GM19023 (cell line): ENCODE measurements around the gene TMEM126B.
"Not testable (repeated sequence)": the region's sequence is repeated elsewhere in the genome, so short reads cannot be mapped to it uniquely, and the experiment has no call there.

ENCODE experiments used
- ATAC-seq: cut with Tn5 transposase; IDR thresholded peaks from one replicate; pipeline ENCODE4 v1.9.1; 2021; ENCODE audit warnings: mild to moderate bottlenecking, moderate library complexity; ENCODE audit not compliant: unreplicated experiment

TMEM126B gene

DNA sequence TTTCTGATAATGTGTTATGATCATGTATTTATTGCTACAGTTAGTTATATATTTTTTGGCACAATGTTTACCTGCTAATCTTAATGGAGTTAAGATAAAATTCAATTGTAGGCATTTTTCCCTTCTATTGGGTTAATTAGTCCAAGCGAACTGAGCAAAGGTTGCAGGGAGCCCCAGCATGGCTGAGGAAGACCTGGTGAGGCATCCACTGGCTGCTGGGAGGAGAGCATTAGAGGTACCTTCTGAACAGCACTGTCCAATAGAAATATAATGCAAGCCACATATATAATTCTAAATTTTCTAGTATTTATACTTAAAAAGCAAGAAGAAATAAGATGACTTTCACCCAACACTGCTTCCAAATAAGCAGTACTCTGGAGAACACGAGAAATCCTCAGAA lies 18.7 kb downstream of the TMEM126B start:
- no peak for ATAC-seq

DNA sequence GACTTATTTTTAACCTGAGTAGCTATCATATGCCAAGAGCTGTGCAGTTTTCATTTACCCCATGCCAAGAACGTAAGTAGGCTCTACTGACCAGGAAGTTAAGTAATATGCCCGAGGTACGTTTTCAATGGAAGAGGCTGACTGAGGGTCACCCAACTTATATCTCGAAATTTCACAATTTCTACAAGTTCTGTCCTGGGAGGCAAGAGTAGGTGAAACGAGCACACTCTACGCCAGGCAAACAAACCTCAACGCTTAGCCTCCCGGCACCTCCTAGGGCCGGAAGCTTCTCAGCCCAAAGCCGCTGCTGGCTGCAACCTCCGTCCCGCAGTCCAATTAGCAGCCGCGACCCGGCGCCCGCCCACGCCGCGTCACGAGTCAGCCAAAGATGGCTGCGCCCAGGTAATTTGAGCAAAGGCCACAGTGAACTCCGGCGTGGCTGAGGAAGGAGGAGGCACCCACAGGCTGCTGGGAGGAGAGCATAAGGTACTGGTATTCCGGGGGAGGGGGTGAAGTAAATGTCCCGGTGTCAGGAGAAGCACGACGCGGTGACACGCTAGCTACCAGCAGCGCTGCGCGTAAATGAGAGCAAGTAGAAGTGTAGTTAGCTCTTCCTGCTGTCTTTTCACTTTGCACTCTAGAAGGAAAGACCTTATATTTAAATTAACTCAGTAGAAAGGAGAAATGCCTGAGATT lies 19.4 kb downstream of the TMEM126B start, which contains the start of gene TMEM126A:
Gene TMEM126A (plus strand): TSS at position 364 of the 696 bp plus-strand sequence. CDS start 2,289 bp downstream, outside the sequence.
- ATAC-seq, result peak; percentile 100

DNA sequence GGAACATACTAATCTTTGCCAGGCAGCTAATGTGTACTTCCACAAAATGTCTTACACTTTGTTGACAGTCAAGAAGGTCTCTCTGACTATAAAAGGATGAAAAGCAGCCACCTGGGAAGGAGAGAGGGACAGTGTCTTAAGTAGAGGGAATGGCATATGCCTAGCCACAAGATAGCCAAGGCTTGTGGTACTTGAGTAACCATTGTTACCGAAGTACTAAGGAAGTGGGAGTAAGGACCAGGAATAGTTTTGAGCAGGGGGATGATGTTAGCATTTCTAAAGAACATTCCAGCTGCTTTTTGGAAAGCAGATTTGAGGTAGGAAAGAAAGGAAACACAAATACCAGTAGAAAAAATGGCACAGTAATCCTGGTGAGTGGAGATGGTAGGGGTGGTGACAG lies 22.7 kb downstream of the TMEM126B start:
- no peak for ATAC-seq

DNA sequence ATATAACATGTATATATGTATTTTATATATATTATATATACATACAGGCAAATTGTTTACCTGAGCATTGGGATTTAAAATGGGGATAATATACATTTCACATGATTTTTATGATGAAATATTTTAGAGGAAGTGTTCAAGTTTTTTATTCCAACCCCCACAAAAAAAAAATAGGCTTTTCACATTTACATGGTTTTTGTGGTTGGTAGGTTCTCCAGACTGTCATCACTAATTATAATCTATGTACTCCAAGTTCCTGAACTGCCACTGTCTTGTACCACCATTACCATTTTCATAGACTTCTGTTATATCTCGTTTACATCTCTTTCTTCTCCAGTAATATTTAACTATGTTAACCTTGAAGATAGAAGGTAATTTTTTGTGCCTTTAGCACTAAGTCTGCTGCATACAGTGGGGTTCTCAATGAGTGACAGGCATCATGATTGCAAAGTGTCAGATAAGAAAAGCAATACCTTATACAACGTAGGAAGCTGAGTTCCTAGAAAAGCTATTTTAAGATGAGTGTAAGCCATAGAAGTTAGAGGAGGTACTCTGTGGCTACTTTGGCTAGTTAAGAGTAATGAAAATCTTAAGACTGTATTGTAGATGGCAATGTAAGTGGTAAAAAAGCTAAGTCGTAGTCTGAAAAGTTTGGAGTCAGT lies 24.5 kb downstream of the TMEM126B start:
- no peak for ATAC-seq

DNA sequence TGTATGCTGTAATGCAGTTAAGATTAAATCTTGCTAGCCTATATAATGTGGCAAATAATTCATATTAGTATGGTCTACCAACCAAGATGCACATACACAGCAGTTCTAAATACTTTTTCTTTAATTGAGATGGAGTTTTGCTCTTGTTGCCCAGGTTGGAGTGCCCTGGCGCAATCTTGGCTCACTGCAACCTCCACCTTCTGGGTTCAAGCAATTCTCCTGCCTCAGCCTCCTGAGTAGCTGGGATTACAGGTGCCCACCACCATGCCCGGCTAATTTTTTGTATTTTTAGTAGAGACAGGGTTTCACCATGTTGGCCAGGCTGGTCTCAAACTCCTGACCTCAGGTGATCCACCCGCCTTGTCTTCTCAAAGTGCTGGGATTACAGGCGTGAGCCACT lies 25.9 kb downstream of the TMEM126B start:
- not testable (repeated sequence) for ATAC-seq

DNA sequence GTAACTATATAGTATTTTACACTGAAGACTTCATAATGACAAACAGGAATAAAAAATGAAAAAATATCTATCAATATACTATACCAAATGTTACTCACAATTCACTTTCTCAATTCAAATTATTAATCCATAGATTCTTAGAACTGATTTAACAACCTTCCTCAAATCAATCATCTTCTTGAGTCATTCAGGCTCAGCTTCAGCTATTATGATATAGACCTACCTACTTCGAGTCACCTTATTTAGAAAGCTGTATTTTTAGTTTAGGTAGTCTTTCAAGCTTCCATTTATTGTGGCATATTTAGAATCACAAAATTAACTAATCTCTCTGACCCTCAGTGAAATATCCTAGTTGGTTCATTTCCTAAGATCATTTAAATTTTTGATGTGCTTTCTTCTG lies 28.4 kb downstream of the TMEM126B start:
- no peak for ATAC-seq

DNA sequence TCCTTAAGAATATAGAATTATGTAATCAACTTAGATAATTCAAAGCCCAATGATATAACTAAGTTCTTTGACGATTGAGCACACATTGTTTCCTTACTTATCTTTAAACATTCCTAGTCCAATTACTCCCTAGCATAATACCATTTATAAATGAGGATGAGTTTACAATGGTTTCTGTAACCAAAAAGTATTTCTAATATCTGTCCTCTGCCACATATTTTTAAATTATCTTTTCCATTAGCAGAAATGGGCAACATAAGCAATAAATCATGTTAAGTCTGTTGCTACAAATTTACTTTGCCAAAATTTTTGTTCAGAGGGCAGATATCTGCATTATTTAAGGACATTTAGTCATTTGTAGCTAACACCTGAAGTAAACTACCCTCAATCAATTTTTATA lies 29.8 kb downstream of the TMEM126B start:
- no peak for ATAC-seq

DNA sequence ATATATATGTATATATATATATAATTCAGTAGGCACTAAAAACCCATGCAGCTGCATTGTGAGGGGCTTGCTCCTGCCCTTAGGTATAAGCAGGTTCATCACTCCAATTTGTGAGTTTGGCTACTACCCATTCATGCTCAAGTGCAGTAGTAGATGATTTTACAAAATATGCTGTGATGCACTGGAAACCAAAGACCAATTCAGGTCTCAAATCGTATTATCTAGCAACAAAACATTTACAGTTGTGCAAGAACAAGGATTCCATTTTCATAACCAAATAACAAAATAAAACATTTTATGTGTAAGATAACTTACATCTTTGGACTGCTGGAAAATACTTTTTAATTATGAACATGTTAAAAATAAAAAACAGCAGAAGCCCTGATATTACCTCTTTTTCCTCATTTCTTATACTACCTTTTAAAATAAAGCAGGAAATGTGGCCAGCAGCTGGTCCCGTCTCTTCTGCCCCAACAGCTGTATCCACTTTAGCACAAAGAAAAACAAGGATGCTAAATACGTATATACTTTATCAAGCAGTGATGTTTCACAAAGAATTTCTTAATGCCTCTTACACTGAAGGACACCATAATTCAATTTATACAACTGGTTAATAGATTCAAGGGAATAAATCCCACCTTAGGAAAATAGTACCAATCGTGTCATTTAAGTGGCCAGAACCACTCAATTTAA lies 33.7 kb downstream of the TMEM126B start:
- ATAC-seq, result no peak

DNA sequence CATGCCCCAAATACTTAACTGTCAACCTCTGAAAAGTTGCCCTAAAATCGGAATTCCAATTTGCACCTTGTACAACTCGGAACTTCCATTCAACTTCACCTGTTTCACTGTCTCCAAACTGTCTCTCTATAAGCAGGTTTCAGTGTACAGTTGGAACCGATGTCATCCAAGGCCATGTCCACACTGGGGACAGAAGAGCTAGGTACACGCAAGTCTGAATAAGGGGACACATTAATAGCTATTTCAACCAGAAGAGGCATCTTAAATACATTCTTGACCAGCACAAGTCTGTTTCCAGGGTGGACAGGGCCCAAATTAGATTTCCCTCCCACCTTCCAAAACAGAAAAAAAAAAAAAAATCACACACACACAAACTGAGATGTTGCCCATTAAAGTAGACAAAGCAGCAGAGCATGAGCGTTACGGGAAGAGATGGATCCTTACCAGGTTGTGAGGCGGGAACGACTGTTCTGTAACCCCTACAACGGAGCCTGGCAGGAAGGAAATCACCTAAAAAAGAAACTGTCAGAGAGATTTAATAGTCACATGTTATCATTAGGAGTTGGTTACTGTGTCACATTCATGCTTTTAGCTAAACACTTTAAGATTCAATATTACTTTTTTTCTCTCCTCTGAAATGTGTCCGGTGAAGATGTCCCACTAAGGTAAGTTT lies 34.8 kb downstream of the TMEM126B start:
- ATAC-seq, result no peak

DNA sequence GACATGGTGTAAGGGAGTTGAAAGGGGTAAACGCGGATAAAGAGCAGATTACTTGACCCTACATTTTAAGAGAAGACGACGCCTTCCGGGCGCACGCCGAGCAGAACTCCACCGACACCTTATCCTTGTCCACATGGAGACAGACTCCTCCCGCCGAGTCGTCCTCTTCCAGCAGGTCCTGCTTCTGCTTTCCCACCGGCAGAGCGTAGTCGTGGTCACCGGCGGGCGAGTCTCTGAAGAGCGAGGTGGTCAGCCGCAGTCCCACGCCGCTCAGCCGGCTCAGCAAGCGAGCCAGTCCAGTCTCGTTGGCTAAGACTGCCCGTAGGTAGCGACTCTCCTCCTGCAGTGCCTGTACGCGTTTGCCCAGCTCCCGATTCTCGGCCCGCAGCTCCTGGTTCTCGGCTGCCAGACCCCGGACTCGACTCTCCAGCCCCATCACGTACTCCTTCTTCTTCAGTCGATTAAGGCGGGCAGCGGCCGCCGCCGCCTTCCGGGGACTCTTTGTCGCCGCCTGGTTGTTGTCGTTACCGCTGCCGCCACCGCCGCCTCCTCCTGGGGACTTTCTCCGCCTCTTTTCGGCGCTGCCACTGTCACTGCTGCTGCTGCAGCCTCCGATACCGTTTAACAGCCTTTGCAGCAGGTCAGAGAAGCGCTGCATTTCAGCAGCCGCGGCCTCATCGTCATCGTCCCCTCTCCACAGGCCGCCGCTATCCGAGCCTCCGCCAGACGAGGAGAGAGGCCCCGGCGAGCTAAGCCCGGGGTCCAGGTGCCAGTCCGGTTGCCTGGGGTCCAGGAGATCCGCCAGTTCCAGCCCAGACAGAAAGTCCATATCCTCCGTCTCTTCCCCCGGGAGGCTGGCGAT lies 35.6 kb downstream of the TMEM126B start:
- ATAC-seq, result peak; percentile 73

DNA sequence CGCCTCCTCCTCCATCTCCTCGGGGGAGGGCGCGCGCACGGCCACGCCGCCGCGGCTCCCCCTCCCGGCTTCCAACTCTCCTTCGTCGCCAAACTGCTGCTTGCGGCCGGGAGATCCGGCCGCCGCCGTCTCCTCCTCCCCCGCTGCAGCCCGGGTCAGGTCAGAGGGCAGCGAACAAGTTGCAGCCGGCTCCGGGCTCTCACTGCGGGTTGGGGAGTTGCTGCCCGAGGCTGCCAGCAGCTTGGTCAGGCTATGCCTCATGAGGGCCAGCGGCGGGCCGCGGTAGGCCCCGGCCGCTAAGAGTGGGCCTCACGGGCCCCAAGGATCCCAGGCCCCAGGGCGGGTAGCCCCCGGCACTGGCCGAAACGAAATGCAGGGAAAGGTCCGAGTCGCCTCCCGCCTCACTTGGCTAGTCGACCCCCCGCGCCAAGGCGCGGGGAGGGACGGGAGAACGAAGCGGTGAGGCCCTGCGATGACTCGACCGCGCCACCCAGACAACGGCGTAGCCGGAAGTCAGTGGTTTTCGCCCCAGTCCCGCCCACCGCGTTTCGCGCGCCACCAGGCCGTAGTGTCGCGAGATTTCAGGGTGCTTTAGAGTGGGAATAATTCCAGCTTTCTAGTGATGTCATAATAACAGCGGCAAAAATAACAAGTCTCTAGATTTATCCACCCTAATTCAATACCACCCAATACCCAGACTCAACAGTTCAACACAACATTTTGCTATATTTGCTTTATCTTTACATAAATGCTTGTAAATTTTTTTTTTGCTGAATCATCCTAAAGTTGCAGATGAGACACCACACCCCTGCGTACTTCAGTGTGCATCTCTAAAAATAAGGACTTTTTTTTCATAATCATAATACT lies 36.5 kb downstream of the TMEM126B start, which contains the start of gene CREBZF:
Gene CREBZF (minus strand): TSS at position 515 of the 867 bp plus-strand sequence. CDS start 254 bp downstream, at position 261.
- ATAC-seq, result peak; percentile 83

DNA sequence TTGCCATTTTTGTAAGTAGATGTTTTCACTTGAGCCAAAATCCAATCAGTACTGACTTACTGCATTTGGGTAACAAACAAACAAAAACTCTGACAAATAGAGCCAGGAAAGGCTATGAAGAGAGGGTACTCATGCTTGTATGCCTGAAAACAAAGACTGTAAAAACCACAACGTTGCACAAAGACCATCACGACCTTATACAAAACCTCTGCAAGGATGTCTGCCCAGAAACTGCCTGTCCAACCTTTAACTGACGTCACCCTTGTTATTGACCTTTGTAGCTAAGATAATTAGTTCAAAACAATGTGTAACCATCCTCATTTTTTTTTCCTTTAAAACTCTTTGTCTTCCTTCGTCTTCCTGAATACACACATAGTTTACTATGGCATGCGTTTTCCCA lies 37.3 kb downstream of the TMEM126B start:
- no peak for ATAC-seq

DNA sequence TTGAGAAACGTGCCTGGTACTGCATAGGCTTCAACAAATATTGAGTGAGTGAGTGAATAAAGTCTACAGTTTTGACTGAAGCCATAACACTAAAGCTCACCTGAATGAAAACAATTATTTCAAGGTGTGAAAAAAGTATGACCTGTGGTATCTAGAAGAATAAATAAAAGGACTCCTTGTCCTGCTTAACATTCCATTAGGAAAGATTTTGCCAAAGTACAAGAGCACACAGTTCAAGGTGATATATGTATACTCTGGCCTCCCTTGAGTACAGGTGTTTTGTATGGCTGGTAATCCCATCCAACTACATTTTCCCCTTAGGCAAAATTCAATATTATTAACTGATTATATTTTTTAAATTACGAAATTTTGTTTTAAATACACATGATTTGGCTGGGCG lies 38.3 kb downstream of the TMEM126B start:
- ATAC-seq, result no peak

DNA sequence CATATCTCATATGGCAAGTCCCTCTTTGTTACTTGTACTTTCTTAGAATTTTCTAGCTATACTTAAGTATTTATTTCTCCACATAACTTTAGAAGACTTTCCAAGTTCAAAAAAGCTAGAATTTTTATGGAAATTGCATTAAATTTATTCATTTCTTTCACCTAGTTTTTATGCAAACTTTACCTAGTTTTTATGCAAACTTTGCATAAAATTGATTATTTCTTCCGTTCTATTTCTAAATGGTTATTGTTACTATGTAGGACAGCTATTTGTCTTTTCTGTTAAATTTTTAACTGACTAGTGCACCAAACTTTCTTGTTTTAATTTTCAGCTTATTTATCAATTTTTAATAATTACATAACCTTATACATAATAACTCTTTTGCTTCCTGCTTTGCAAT lies 39.8 kb downstream of the TMEM126B start:
- no peak for ATAC-seq

DNA sequence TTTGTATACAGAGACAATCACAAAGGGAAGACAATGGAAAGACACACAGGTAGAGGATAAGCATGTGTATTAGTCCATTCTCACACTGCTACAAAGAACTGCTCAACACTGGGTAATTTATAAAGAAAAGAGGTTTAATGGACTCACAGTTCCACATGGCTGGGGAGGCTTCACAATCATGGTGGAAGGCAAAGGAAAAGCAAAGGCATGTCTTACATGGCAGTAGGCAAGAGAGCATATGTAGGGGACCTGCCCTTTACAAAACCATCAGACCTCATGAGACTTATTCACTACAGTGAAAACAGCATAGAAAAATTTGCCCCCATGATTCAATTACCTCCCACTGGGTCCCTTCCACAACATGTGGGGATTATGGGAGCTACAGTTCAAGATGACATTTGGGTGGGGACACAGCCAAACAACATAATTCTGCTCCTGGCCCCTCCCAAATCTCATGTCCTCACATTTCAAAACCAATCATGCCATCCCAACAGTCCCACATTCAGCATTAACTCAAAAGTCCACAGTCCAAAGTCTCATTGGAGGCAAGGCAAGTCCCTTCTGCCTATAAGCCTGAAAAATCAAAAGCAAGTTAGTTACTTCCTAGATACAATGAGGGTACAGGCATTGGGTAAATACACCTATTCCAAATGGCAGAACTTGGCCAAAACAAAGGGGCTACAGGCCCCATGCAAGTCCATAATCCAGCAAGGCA lies 42.7 kb downstream of the TMEM126B start:
- not testable (repeated sequence) for ATAC-seq

DNA sequence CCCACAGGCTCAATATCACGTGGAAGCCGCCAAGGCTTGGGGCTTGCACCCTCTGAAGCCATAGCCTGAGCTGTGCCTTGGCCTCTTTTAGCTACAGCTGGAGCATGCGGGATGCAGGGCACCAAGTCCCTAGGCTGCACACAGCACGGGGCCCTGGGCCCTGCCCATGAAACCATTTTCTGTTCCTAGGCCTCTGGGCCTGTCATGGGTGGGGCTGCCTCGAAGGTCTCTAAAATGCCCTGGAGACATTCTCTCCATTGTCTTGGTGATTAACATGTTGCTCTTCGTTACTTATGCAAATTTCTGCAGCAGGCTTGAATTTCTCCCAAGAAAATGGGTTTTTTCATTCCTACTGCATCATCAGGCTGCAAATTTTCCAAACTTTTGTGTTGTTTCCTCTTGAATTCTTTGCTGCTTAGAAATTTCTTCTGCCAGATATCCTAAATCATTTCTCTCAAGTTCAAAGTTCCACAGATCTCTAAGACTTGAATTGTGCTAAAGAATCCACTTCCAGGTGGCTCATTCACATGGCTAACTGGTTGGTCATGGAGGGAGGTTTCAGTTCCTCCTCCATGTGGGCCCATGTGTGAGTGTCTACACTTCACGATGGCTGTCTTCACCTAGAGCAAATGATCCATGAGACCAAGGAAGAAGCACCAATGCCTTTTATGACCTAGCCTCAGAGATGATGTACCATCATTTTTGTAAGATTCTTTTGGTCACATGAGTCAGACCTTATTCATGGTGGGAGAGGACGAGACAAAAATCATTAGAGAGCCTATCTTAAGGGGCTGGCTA lies 43.9 kb downstream of the TMEM126B start:
- no peak for ATAC-seq

DNA sequence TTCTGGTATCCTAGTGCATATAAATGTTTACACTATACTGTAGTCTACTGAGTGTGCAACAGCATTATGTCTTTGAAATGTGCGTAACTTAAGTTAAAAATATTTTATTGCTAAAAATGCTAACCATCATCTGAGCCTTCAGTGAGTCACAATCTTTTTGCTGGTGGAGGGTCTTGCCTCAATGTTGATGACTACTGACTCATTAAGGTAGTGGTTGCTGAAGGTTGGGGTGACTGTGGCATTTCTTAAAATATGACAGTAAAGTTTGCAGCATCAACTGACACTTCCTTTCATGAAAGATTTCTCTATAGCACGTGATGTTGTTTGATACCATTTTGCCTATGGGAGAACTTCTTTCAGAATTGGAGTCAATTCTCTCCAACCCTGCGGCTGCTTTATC lies 45.0 kb downstream of the TMEM126B start:
- no peak for ATAC-seq

DNA sequence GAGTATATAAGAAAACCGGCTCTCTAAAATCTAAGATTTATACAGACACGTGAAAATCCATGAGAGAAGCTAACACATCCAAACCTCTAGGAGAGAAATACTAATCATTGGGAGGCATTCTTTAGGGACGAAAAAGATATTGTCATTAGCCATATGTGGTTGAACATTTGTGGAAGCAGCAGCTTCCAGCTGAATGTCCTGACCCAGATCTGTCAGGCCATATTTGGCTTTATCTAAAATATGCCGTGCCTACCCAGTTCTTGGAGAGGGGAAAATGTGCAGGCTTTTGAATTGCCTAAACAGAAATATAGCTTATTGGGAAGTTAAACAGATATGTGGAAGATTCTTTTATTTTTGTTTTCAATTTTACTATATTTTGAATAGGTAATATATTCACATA lies 51.2 kb downstream of the TMEM126B start:
- no peak for ATAC-seq
